ENCODE data around the gene MS4A3. TPM values are rescaled to one million over a fixed set of nuclear protein-coding genes. Genes with fewer than 3 reads are reported as not detected.

MS4A3 gene
- total RNA-seq, 6 experiments from 2014 or later, result 0.48 to 1.2 (median 0.80) TPM; not detected in 3

DNA sequence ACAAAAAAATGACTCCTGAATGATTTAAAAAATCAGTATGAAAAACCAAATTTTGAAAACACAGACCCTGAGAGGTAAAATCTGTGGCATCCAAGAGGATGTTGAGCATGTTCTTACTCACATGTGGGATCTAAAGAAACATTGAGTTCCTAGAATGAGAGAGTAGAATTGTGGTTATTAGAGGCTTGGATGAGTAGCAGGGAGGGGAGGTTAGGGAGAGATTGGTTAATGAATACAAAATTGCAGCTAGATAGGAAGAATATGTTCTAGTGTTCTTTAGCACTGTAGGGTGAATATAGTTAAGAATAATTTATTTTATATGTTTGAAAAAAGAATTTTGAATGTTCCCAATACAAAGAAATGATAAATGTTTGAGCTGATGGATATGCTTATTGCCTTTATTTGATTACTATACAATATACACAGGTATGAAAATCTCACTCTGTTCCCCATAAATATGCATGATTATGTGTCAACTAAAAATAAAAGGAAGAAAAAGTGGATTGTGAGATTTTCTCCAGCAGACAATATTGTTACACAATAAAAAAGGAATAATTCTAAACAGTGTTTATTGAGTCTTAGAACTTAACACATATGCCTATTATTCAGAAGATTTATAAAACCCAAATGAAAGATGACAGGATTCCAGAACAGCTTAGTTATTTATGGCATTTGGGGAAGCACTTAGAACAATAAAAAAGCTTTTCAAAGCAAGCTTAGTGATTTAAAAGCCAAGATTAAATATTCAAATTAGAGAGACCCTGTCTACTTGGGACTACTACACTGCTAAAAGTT, 60.7 kb downstream of the MS4A3 start:
- Histone ChIP-seq H3K27me3 (no peaks in the 10 kb centered on the region), H3K27ac (no peak overlapping the region), H3K4me1 (no peaks in the 10 kb centered on the region), H3K9me3 (no peaks in the 10 kb centered on the region), H3K36me3 (no peaks in the 10 kb centered on the region), H3K4me3 (no peak overlapping the region)
- TF ChIP-seq POLR2A (IDR thresholded peaks at IDR 0.05), result no peak
- TF ChIP-seq, protein P1, sequence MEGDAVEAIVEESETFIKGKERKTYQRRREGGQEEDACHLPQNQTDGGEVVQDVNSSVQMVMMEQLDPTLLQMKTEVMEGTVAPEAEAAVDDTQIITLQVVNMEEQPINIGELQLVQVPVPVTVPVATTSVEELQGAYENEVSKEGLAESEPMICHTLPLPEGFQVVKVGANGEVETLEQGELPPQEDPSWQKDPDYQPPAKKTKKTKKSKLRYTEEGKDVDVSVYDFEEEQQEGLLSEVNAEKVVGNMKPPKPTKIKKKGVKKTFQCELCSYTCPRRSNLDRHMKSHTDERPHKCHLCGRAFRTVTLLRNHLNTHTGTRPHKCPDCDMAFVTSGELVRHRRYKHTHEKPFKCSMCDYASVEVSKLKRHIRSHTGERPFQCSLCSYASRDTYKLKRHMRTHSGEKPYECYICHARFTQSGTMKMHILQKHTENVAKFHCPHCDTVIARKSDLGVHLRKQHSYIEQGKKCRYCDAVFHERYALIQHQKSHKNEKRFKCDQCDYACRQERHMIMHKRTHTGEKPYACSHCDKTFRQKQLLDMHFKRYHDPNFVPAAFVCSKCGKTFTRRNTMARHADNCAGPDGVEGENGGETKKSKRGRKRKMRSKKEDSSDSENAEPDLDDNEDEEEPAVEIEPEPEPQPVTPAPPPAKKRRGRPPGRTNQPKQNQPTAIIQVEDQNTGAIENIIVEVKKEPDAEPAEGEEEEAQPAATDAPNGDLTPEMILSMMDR (IDR thresholded peaks at IDR 0.05), result no peak
- no peak for ATAC-seq
- intact Hi-C loops (cut with DNase I), result no loop called here
- no peak for DNase-seq

DNA sequence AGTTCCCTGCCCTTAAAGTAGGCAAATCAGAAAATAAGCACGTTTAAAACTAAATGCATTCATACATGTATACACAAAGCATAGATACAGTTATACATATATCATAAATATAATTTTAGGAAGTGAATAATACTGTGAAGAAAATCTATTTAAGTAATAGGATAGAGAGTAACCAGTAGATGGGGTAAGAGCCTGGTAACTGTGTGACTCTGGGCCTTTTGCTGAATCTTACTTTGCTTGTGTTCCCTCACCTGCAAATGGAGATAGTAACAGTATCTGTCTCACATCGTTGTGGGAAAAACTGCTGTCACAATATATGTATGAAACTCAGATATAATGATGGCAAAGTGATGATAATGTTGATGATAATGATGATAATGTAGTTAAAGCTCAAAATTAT, 61.9 kb downstream of the MS4A3 start:
- no peak overlapping the region for H3K27ac ChIP-seq
- no peak for TF ChIP-seq POLR2A (IDR thresholded peaks at IDR 0.05)
- TF ChIP-seq, protein P1 (IDR thresholded peaks at IDR 0.05), result no peak
- ATAC-seq (no peak), DNase-seq (no peak)
- no peaks in the 10 kb centered on the region for H3K9me3 ChIP-seq
- no peaks in the 10 kb centered on the region for H3K4me1 ChIP-seq
- H3K36me3 ChIP-seq, result no peaks in the 10 kb centered on the region
- WGBS (ENCODE audit: insufficient coverage, low coverage, low lambda C conversion rate, missing lambda C conversion rate), result 35% methylated on average over 2 of the region's 2 CpGs
- H3K4me3 ChIP-seq, result no peak overlapping the region
- H3K27me3 ChIP-seq, result no peaks in the 10 kb centered on the region
- intact Hi-C loops (cut with DNase I), result no loop called here

DNA sequence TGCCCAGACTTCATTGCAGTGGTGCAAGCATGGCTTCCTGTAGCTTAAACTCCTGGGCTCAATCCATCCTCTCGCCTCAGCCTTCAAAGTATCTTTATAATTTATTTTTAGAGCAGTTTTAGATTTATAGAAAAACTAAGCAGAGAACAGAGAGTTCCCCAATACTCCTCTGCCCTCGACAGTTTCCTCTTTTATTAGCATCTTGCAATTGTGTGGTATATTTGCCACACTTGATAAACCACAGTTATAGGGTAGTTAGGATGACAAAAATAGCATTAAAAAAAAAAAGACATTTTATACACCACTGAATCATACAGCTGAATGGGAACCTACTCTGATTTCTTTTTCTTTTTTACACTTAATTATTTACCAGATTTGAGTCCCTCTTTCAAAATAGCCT, 63.2 kb downstream of the MS4A3 start:
- H3K27me3 ChIP-seq, result no peaks in the 10 kb centered on the region
- H3K27ac ChIP-seq, result no peak overlapping the region
- no peaks in the 10 kb centered on the region for H3K36me3 ChIP-seq
- no peak overlapping the region for H3K4me3 ChIP-seq
- H3K4me1 ChIP-seq, result no peaks in the 10 kb centered on the region
- 39% methylated on average over 2 of the region's 2 CpGs for WGBS (ENCODE audit: insufficient coverage, low coverage, low lambda C conversion rate, missing lambda C conversion rate)
- TF ChIP-seq POLR2A (IDR thresholded peaks at IDR 0.05), result no peak
- TF ChIP-seq, protein P1 (IDR thresholded peaks at IDR 0.05), result no peak
- intact Hi-C loops (cut with DNase I), result no loop called here
- no peak for ATAC-seq
- DNase-seq, result no peak
- no peaks in the 10 kb centered on the region for H3K9me3 ChIP-seq

Other genes with a start within 250 kb of the MS4A3 start
- gene MRPL16, start 245.9 kb upstream of the MS4A3 start, total RNA-seq, result 10 to 100 TPM; 30.6 to 48.3 (median 37.3) TPM
- not detected for gene CBLIF, start 211.2 kb upstream of the MS4A3 start, total RNA-seq
- under 1 TPM in 2 of 6 experiments, not detected in 4; 0.55 to 0.62 TPM for gene TCN1, start 190.2 kb upstream of the MS4A3 start, total RNA-seq
- gene OOSP3, start 177.9 kb upstream of the MS4A3 start, total RNA-seq, result not detected
- gene OOSP1, start 118.2 kb upstream of the MS4A3 start, total RNA-seq, result not detected
- not detected for gene OOSP4A, start 92.6 kb upstream of the MS4A3 start, total RNA-seq
- gene OOSP4B, start 39.5 kb upstream of the MS4A3 start, total RNA-seq, result not detected
- not detected for gene OOSP2, start 16.3 kb upstream of the MS4A3 start, total RNA-seq
- gene MS4A2, start 32.0 kb downstream of the MS4A3 start, total RNA-seq, result under 1 TPM in 1 of 6 experiments, not detected in 5; 0.20 TPM
- gene MS4A6A, start 126.4 kb downstream of the MS4A3 start, total RNA-seq, result 10 to 100 TPM; 42.4 to 98.5 (median 61.5) TPM
- 1 to 10 TPM; 1.1 to 3.8 (median 3.1) TPM for gene MS4A4E, start 186.5 kb downstream of the MS4A3 start, total RNA-seq
- 10 to 100 TPM in 1 of 6 experiments, 1 to 10 TPM in 5; 5.2 to 13.0 (median 9.0) TPM for gene MS4A4A, start 224.0 kb downstream of the MS4A3 start, total RNA-seq